Measurements from ENCODE around the gene PNLIPRP1.

PNLIPRP1 gene

DNA sequence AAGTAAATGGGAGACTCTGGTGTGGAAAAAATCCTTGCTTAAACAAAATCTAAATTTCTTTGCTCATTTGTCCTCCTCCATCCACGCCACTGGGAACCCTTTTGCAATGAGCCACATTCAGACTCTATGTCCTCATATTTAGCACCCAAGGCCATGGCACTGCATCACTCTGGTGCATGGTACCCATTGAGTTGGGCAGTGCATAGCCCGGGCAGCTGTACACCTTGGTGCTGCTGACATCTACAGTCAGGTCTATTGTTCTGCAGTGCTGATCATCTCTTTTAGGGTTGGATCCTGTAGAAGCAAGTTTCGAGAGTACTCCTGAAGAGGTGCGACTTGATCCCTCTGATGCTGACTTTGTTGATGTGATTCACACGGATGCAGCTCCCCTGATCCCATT, 6.8 kb downstream of the PNLIPRP1 start:
- DNase-seq (ENCODE audit: low read depth), result no peak
- no peak for TF ChIP-seq CTCF (IDR thresholded peaks at IDR 0.05; ENCODE audit: insufficient read depth, low read depth, low read length, missing control alignments)
- no peak overlapping the region for H3K4me3 ChIP-seq (ENCODE audit: low read length)

DNA sequence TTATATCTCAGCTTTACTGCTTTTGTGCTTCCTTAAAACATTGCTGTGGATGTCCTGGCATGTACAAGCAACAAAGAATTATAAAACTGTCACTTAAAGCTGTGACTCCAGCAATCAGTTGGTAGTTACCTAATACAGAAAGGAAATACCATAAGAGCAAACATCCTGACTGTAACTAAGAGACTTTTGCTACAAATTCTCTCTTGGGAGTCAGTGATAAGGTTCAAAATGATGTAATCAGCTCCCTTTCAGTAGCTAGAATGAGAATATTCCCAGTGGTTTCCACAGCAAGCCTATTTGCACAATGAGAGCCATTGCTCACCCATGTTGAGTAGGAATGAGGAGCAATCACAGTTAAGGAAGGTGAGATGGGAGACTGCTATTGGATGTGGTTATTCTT, 7.6 kb downstream of the PNLIPRP1 start:
- H3K4me3 ChIP-seq (ENCODE audit: low read length), result no peak overlapping the region
- no peak for TF ChIP-seq CTCF (IDR thresholded peaks at IDR 0.05; ENCODE audit: insufficient read depth, low read depth, low read length, missing control alignments)
- no peak for DNase-seq (ENCODE audit: low read depth)

- TF ChIP-seq CTCF (IDR thresholded peaks at IDR 0.05; ENCODE audit: insufficient read depth, low read depth, low read length, missing control alignments), result no peak
- no peak overlapping the region for H3K4me3 ChIP-seq (ENCODE audit: low read length)
- DNase-seq (ENCODE audit: low read depth), result no peak
These were observed 9.2 kb downstream of the PNLIPRP1 start for GRCh38 chr10:116599991-116600390.

GRCh38 chr10:116602648-116603400, 12.1 kb downstream of the PNLIPRP1 start:
- no peak for TF ChIP-seq CTCF (IDR thresholded peaks at IDR 0.05; ENCODE audit: insufficient read depth, low read depth, low read length, missing control alignments)
- no peak for DNase-seq (ENCODE audit: low read depth)
- no peak overlapping the region for H3K4me3 ChIP-seq (ENCODE audit: low read length)

- no peak overlapping the region for H3K4me3 ChIP-seq (ENCODE audit: low read length)
- no peak for DNase-seq (ENCODE audit: low read depth)
- no peak for TF ChIP-seq CTCF (IDR thresholded peaks at IDR 0.05; ENCODE audit: insufficient read depth, low read depth, low read length, missing control alignments)
These were observed 15.3 kb downstream of the PNLIPRP1 start for GRCh38 chr10:116606061-116606483.

- H3K4me3 ChIP-seq (ENCODE audit: low read length), result no peak overlapping the region
- DNase-seq (ENCODE audit: low read depth), result no peak
- no peak for TF ChIP-seq CTCF (IDR thresholded peaks at IDR 0.05; ENCODE audit: insufficient read depth, low read depth, low read length, missing control alignments)
These were observed 16.6 kb downstream of the PNLIPRP1 start for GRCh38 chr10:116607336-116607735.

Measured in epithelial cell of esophagus (primary cell).